GM19239 (cell line): ENCODE data around the gene PJVK.
"Not testable (repeated sequence)": the region's sequence is repeated elsewhere in the genome, so short reads cannot be mapped to it uniquely, and the experiment has no call there.

Experiments
- DNase-seq: peaks from one replicate; pipeline ENCODE4 v3.0.0; 2011; ENCODE audit warnings: low spot score; ENCODE audit not compliant: insufficient read length
- FAIRE-seq: peaks from 2 replicates; lab custom pipeline; 2011; peaks lifted over from hg19 to GRCh38; lab: Jason Lieb, UNC

The PJVK gene, protein sequence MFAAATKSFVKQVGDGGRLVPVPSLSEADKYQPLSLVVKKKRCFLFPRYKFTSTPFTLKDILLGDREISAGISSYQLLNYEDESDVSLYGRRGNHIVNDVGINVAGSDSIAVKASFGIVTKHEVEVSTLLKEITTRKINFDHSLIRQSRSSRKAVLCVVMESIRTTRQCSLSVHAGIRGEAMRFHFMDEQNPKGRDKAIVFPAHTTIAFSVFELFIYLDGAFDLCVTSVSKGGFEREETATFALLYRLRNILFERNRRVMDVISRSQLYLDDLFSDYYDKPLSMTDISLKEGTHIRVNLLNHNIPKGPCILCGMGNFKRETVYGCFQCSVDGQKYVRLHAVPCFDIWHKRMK

DNA sequence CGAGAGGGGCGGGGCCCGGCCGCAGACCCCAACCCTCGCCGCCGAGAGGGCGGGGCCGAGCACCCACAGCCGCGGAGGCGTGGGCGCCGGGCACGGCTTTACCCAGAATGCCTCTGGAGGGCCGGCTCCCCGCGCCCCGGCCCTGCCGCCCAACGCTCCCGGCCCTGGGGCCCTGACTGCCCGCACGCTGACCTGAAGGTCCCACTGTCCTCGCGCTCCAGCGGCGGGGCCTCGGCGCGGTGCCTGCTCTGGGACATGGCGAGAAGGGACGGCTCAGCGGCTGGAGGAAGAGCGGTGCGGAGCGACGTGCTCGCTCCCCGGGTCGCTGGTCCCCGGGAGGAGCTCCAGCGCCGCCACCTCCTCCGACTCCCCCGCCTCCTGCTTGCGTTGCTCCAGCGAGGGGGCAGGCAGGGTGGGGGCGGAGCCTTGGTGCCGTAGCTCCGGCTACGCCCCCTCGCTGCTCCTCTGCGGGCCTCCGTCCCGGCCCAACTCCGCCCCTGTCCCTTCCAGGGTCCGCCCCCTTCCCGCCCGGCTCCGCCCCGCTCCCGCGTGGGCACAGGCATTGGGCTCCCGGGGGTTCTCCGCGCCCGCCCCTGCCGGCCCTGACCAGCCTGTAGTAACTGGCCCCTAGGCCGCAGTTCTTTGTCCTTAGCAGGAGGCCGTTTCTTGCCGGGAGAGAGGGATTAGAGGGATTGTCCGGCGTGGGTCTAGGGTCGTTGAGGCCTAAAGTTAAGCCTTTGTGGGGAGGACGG is at the start of gene PJVK, which contains the start of gene PRKRA:
TSS of gene PJVK (plus strand) at position 605 of the 752 bp plus-strand sequence. CDS start 2,032 bp downstream, outside the sequence.
TSS of gene PRKRA (minus strand) at position 402 of the 752 bp plus-strand sequence. CDS start at position 257, 145 bp downstream.
- peak; percentile 92 for FAIRE-seq
- DNase-seq = peak; percentile 84

DNA sequence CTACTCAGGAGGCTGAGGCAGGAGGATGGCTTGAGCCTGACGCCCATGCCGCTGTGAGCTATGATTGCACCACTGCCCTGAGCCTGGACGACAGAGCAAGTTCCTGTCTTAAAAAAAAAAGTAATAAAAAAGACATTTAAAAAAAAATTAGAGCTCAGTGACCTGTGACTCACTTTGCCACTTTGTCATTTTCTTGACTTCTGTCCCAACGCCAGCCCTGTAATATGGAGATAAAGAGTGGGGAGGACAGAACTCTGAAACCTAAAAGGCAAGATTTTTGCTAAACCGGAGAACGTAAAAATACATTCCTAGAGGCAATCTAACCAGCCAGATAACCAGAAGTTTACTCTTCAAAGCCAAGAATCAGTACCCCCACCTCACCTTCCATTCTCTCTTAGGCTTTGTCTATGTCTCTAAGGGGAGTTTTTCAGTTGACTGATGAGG is 49.2 kb upstream of the PJVK start:
- DNase-seq = no peak
- FAIRE-seq = no peak

DNA sequence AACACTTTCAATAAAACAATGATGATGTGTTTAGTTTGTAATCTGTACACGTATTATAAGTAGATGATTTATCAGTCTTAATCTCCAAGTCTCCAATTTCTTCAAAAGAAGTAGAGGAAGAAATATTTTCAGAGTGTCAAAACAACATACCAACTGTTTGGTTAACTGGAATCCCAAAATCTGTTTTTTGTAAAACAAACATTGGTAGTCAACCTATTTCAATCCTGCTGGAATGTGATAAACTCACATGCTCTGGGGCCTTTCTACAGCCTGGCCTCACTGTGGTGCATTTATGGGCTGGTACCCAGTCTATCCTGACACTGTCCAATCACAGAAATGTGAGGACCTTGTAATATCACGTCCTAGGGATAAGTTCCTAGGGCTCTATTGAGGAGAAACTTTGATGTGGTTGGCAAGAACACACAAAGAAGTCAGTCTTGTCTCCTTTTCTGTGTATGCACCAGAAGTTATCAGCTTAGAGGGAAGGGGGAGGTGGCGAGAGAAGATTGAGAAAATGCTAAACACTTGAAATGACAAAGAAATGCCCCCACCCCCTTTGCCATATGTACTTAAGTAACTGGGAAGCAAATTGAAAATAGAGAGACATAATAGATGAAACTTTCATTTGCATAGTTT is 47.4 kb upstream of the PJVK start:
- DNase-seq = no peak
- FAIRE-seq = no peak

DNA sequence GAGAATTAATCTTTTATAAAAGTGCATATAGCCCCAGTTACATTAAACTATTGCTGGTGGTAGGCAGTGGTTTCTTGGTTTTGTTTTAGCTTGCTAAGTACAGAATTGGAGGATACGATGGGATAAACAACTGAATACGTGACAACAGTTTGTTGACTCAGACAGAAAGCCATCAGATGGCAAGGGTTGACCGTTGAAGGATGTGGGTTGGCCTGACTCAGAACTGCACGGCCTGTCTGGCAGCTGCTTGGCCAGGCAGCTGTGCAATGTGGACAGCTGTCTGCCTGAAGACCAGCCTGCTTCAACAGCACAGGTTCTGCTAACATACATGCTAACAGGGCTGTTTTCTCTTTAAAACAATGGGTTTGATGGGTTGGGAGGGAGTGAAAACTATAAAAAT is 46.8 kb upstream of the PJVK start:
- FAIRE-seq (peak; percentile 100), DNase-seq (peak; percentile 41)

DNA sequence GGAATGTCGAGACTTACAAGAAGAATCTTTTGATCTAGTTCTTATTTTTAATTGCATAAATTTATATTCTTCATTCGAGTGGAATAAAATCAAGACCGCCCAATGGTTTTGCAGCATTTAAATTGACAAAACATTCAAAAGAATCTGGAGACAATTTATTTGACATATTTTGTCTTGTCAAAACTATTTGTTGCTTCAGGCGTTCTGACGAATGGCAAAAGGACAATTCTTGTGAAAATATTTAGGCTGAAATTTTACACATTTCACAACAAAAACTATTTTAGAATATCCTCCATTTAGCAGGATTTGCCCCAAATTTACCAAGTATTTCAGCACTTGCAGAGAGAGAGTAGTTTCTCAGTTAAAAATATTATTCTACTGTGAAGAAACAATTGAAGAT is 41.9 kb upstream of the PJVK start:
- DNase-seq (no peak), FAIRE-seq (peak; percentile 52)

DNA sequence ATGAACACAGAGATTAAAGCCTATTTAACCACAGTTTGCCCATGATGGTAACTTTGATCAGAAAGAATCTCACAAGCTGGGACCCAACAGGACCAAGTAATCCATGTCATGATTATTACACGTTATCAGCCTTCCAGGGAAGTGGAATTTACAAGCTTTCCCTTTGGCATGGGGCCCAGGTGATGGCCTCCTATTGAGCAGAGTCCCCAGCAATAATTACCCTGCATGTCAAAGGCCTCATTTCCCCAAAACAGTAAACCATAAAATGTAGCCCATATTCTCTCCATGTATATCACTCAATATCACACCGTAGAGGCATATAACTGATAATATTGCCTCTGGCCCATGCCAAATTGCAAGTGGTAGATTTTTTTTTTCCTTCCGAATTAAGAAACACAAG is 39.1 kb upstream of the PJVK start:
- no peak for FAIRE-seq

DNA sequence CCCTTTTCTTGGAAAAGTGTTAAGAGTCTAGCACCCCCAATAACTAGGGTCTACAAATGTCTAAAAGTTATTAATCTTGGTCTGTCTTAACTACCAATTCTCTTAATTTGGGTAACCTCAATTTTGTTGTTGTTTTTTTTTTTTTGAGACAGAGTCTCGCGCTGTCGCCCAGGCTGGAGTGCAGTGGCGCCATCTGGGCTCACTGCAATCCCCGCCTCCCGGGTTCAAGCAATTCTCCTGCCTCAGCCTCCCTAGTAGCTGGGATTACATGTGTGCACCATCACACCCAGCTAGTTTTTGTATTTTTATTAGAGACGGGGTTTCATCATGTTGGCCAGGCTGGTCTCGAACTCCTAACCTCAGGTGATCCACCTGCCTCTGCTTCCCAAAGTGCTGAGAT is 38.7 kb upstream of the PJVK start:
- not testable (repeated sequence) for DNase-seq, FAIRE-seq

More for the DNA sequence above, 39.1 kb upstream of the PJVK start:
- no peak for DNase-seq

DNA sequence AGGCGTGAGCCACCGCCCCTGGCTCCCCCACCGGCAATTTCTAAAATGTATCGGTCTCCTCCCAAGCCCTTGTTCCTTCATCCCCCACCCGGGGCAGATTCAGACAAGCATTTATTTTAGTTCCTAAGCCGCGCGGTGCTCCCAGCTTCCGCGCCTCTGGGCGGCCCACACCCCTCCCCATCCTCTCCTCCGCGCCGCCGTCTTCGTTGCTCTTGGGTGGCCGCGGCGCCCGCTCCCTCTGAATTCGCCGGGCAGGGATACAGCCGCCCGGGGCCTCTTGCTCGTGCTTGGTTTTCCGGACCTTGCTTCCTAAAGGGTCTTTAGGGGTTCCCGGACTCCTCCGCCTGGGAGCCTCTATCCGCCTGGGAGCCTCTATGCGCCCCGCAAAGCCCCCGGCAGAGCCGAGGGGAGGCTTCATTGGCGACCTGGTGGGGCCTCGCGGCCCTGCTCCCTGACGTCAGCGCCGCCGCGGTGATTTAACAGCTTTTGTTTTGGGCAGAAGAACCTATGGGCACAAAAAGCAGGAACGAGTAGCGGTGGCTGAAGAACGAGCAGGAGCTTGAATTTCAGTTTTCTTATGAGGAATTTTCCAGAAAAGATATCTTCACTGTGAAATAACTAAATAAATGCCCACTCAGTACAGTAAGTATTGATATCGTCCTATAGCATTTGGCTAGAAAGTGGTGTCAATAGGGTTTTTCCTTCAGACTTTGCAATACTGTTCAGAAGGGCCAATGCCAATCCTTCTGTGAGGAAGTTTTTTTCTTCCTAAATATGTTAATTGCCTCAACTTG is 37.5 kb upstream of the PJVK start:
- FAIRE-seq (peak; percentile 84), DNase-seq (peak; percentile 29)

DNA sequence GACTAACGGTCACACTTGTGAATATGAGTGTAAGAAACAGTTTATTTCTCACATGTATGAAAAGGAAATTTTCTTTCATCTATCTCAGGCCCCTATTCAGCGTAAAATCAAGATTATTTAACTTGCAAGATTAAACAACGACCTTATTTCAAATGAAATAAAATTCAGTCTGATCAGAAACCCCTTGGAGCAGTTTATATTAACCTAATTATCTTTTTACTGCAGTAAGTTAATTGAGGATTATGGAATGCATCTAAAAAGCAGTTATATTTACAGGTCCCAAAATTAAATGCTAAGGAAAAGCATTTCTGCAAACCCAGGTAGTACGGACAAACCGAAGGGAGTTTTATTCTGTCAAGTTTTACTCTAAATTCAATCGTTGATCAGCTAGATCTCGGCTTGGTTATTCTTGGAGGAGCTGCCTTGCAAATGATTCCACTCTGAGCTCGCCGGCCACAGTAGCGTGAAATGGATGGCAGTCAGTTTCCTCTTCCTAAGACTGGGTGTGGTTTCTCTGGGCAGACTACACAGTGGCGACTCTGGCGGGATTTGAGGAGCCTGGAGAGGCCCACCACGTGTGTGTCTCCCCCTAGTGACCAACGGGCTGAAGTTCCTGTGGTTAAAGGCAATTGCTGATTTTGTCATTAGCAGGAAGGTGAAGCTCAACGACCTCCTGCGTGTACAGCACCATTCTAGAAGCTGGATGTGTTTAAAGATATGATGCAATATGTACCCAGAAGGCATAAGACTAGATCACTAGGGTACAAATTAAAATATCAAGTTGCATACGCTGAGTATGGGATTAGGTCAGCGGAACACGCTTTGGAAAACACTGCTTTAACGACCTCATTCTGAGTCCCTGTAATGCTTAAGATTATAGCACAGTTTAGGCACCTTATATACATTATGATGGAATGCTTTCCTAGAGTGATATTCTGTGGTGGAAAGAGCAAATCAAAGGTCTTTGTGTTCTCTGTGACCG is 36.6 kb upstream of the PJVK start:
- DNase-seq = peak; percentile 52
- peak; percentile 97 for FAIRE-seq

DNA sequence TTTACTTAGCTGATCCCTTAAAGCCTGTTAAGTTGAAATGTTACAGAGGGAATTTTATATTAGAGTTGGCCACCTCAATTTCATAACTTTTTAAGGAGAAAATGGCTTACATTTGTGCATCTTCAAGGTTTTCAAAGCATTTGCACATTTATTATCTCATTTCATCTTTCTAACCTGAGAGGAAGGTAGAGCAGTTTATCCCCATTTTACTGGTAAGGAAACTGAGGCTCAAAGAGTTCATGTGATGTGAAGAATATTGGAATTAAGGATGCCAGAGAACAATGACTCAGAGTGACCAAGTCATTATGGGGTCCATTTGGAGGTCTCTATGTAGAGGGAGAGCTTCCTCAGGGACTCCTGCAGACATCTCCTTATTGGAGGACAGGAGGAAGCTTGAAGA is 35.2 kb upstream of the PJVK start:
- no peak for FAIRE-seq
- no peak for DNase-seq

DNA sequence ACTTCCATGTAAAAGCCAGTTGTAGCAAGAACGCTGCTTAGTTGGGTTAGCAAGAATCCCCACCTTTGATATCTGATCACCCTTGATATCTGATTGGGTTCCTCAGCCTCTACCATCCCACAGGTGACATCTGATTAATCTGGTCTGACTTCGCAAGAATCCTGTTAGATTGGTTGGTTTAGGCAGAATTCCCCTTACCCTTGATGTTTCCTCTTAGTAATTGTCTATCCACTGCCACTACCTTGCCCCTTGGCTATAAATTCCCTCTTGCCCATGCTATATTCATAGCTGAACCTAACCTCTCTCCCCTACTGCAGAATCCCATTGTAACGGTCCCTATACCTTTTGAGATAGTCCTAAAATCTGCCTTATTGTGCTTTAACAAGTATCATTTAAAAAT is 33.3 kb upstream of the PJVK start:
- DNase-seq (no peak), FAIRE-seq (no peak)

DNA sequence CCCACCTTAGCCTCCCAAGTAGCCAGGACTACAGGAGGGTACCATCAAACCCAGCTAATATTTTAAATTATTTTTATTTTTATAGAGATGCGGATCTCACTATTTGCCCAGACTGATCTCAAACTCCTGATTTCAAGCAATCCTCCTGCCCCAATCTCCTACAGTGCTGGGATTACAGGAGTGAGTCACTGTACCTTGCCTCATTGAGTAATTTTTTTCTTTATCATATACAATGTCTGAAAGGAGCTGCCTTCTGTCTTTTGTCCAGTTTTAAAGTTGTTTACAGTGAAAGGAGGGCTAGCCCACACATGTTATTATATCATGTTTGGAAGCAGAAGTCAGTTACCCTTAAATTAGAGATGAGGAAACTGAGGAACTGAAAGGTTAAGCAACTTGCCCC is 32.8 kb upstream of the PJVK start:
- DNase-seq (no peak), FAIRE-seq (no peak)

DNA sequence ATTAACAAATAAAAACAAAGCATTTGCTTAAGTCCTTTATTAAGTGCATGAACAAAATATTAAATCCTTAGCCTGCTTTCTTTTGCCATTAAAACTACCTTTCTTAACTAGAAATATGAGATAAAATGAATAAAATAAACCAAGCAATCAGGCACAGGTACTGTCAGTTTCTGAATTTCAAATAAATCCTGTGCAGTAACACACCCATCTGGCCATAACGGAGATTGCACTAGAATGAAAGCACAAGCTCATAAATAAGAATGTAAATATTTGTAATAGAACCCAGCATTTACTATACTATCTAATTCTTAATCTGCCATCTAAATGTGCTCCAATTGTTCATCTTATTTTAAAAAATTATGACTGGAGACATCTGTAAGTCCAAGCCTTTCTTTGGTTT is 32.1 kb upstream of the PJVK start:
- peak; percentile 4 for FAIRE-seq

DNA sequence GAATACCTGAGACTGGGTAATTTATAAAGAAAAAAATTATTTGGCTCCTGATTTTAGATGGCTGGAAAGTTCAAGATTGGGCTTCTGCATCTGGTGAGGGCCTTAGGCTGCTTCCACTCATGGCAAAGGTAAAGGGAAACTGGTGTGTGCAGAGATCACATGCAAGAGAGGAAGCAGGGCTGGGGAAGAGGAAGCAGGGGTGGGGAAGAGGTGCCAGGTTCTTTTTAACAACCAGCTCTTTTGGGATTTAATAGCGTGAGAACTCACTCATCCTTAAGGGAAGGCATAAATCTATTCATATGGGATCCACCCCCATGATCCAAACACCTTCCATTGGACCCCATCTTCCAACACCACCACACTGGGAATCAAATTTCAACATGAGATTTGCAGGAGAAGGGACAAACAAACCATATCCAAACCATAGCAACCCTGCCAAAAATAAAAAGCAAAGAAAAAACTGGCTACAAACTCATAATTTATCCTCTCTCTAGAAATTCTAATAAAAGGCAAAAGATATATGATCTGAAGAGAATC is 30.6 kb upstream of the PJVK start:
- DNase-seq (no peak), FAIRE-seq (peak; percentile 18)

More for the DNA sequence above, 32.1 kb upstream of the PJVK start:
- no peak for DNase-seq

DNA sequence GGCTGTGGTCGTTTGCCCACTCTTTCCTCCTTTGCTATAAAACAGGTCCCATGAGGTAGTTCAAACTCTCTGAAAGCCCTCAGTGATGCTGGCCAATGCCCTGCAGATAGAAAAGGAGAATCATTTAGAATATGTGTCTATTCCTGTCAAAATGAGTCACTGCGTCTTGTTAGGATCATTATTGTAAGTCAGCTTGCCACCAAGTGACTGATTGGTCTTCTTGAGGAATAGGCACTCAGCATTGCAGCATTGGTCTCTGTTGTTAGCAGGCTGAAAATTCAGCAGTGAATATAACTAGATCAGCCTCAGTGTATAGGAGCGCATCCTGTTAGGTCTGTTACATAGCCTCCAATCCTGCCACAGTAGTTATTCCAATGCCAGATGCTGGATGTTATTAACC is 29.1 kb upstream of the PJVK start:
- DNase-seq (no peak), FAIRE-seq (no peak)

DNA sequence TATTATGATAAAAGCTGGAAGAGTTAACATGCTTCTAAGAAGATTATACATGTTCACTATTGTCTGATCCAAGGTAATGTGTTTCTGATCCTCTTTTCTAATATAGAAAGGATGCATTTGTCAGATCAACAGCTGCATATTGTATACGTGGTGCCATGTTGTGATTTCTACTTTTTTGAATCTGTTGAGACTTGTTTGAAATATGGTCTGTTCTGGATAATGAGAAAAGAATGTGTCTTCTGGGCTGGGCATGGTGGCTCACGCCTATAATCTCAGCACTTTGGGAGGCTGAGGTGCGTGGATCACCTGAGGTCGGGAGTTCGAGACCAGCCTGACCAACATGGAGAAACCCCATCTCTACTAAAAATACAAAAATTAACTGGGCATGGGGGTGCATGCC is 27.4 kb upstream of the PJVK start:
- not testable (repeated sequence) for DNase-seq, FAIRE-seq

DNA sequence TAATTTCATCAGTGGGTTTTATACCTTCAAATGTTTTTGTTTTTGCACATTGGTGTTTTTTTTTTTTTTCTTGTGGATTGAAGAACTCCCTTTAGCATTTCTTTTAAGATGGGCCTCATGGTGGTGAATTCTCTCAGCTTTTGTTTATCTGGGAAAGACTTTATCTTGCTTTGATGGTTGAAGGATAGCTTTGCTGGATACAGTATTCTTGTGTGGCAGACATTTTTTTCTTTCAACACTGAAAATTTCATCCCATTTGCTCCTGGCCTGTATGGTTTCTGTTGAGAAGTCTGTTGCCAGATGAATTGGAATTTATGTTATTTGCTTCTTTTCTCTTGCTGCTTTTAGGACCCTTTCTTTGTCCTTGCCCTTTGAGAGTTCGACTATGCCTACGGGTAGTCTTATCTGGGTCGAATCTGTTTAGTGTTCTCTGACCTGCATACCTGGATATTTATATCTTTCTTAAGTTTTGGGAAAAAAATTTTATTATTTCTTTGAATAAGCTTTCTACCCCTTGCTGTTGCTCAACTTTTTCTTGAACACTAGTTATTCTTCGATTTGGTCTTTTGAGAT is 25.8 kb upstream of the PJVK start:
- FAIRE-seq (peak; percentile 45), DNase-seq (no peak)

DNA sequence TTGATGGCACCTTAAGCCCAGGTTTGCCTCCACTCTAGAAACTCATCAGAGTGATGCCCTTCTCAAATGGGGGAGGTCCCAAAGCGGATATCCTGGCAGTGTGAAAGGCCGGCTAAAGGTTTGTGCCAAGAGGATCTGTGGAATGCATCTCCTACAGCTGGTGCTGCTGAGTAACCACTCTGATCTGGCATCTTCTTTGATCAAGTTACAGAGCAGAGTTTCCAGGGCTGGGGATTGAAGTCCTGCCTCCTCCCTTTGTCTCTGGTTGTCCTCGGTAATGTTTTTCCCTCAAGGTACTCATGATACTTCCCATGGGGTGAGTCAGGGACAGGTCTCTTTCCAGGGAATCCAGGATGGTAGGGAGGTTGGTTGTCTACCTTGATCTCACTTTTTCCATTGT is 24.8 kb upstream of the PJVK start:
- no peak for FAIRE-seq
- DNase-seq = no peak
